Measurements from ENCODE around the gene ATG9B. TPM values are rescaled to one million over a fixed set of nuclear protein-coding genes. Genes with fewer than 3 reads are reported as not detected.
A peak's percentile ranks its signal among the peaks of the same experiment; 100 is the strongest.

Gene ATG9B
- total and polyA plus RNA-seq, 9 of the 15 experiments (the other 6 are each of a cell fraction or from before 2014, with no cell fraction given) = 0.29 to 8.0 (median 2.1) TPM

DNA sequence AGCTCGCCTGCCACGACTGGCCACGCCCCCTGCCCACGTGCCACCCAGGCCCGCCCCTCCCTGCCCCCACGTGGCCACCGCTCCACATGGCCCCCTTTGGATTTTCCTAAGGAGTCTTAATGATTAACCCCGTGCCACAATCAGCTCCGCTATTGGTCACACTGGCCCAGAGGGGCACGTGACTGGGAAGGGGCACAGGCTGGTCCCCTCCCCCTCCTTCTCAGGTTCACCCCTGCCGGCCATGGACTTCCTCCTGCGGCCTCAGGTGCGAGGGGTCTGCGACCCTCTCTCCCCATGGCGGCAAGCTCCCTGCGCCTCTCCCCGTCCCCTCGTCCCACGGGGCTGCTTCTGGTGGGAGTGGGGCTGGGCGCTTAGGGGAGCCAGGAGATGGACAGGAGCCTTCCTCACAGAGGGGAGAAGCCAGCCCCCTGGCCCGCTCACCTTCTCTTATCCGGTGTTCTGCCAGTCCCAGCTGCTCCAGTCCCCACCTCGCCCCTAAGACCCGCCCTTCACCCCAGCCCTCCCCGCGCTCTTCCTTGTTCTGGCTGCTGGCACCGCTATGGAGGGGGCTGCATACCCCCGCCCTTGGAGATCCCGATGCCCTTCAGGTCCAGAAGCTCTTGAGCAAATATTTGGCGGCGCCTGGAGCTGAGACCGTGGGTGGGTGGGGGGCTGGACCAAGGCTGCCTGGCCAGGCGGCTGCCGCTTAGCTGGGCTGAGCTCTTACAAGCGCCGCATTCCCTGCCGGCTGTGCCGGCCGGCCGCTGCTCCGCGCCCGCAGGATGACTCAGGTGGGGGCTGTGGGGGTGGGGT lies 38.3 kb upstream of the ATG9B start (continued):
- no peak for TF ChIP-seq ZNF407 (IDR thresholded peaks at IDR 0.05; ENCODE audit: low read depth)
- no peak for TF ChIP-seq FUS (optimal IDR thresholded peaks at IDR 0.05; ENCODE audit: low read depth, low read length)
- TF ChIP-seq MBD2 (IDR thresholded peaks at IDR 0.05; ENCODE audit: borderline replicate concordance, low read depth) = no peak; the same call in 1 of the 2 replicates
- TF ChIP-seq RREB1 (CRISPR knock-in tag; IDR thresholded peaks at IDR 0.05) = no peak
- no peak for TF ChIP-seq FOXA1 (IDR thresholded peaks at IDR 0.05; ENCODE audit: borderline replicate concordance)
- TF ChIP-seq GABPB2 (CRISPR knock-in tag; conservative IDR thresholded peaks at IDR 0.05) = no peak
- peak; percentile 71 for TF ChIP-seq RBFOX2 (IDR thresholded peaks at IDR 0.05; ENCODE audit: low read depth, low read length)
- TF ChIP-seq HSF4 (CRISPR knock-in tag; IDR thresholded peaks at IDR 0.05; ENCODE audit: borderline replicate concordance) = no peak
- no peak for TF ChIP-seq KAT8 (IDR thresholded peaks at IDR 0.05; ENCODE audit: low read depth)
- no peak for TF ChIP-seq POU5F1 (IDR thresholded peaks at IDR 0.05; ENCODE audit: borderline replicate concordance, low read depth, low read length, partially characterized antibody)
- no peak for TF ChIP-seq COPS2 (conservative IDR thresholded peaks at IDR 0.05)
- no peak for TF ChIP-seq NCOA4 (IDR thresholded peaks at IDR 0.05; ENCODE audit: partially characterized antibody)
